ENCODE measurements around the gene LRRK1.

DNA sequence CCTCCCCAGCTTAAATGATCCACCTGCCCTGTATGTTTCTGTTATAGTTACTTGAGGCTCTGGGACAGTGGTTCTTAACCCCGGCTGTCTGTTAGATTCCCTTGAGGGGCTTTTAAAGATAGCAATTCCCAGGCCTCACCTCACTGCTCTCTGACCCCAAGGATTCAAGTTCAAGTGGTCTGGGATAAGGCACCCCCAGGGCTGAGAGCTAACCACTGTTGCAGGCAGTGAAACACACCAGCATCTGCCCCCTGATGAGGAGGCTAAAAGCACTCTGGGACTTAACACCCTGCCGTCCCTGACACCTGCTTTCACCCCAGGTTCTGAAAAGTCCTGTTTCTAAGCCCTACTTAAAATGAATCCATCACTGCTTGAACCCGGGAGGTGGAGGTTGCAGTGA is 103.7 kb downstream of the LRRK1 start:
- no peak for TF ChIP-seq EP300 (IDR thresholded peaks at IDR 0.05; ENCODE audit: borderline replicate concordance)
- no peak for TF ChIP-seq TAF1 (IDR thresholded peaks at IDR 0.05; ENCODE audit: low read depth)
- TF ChIP-seq, protein P1, sequence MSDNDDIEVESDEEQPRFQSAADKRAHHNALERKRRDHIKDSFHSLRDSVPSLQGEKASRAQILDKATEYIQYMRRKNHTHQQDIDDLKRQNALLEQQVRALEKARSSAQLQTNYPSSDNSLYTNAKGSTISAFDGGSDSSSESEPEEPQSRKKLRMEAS (IDR thresholded peaks at IDR 0.05) = no peak
- TF ChIP-seq TCF12 (IDR thresholded peaks at IDR 0.05; ENCODE audit: low read depth) = no peak
- TF ChIP-seq USF1 (IDR thresholded peaks at IDR 0.05) = no peak
- no peak for TF ChIP-seq CEBPB (IDR thresholded peaks at IDR 0.05)
- no peak for TF ChIP-seq TEAD4 (IDR thresholded peaks at IDR 0.05)
- TF ChIP-seq RAD21 (IDR thresholded peaks at IDR 0.05; ENCODE audit: low read depth) = no peak
- TF ChIP-seq YY1 (IDR thresholded peaks at IDR 0.05; ENCODE audit: low read depth) = no peak
- no peak for TF ChIP-seq CREB1 (IDR thresholded peaks at IDR 0.05; ENCODE audit: low read depth)
- no peak for TF ChIP-seq NFIC (IDR thresholded peaks at IDR 0.05)
- no peak for TF ChIP-seq FOXM1 (IDR thresholded peaks at IDR 0.05; ENCODE audit: borderline replicate concordance, low read depth)
- TF ChIP-seq, protein P2, sequence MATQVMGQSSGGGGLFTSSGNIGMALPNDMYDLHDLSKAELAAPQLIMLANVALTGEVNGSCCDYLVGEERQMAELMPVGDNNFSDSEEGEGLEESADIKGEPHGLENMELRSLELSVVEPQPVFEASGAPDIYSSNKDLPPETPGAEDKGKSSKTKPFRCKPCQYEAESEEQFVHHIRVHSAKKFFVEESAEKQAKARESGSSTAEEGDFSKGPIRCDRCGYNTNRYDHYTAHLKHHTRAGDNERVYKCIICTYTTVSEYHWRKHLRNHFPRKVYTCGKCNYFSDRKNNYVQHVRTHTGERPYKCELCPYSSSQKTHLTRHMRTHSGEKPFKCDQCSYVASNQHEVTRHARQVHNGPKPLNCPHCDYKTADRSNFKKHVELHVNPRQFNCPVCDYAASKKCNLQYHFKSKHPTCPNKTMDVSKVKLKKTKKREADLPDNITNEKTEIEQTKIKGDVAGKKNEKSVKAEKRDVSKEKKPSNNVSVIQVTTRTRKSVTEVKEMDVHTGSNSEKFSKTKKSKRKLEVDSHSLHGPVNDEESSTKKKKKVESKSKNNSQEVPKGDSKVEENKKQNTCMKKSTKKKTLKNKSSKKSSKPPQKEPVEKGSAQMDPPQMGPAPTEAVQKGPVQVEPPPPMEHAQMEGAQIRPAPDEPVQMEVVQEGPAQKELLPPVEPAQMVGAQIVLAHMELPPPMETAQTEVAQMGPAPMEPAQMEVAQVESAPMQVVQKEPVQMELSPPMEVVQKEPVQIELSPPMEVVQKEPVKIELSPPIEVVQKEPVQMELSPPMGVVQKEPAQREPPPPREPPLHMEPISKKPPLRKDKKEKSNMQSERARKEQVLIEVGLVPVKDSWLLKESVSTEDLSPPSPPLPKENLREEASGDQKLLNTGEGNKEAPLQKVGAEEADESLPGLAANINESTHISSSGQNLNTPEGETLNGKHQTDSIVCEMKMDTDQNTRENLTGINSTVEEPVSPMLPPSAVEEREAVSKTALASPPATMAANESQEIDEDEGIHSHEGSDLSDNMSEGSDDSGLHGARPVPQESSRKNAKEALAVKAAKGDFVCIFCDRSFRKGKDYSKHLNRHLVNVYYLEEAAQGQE (IDR thresholded peaks at IDR 0.05; ENCODE audit: low read depth) = no peak
